GM19193 (cell line): ENCODE results near the gene PPIP5K2.

Experiments
- POLR2A ChIP-seq: IDR thresholded peaks from 4 replicates; pipeline ENCODE4 v1.6.1; 2011; ENCODE audit not compliant: insufficient read depth, insufficient read length; ENCODE audit errors: extremely low read depth

Gene PPIP5K2

DNA sequence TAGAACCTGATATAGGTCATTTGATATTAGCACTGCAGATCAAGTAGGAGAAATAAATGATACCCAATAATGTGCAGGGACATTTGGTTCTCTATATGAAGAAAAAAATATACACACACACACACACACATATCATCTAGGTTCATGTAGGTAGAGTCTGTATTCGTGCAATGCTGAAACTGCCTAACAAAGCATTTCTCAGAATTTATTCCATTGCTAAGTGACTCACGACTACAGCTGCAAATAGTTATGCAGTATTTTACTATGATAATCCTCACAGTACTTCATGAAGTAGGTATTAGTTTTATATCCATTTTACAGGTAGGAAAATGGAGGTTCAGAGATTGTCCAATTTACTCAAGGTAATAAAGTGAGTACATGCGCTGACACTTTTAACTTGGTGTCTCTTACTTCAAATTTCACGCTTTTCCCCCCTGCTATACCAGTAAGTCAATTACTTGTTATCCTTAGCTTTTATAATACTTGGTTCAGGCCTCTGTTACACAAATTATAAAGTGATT lies 2.6 kb upstream of the PPIP5K2 start:
- TF ChIP-seq POLR2A = no peak

DNA sequence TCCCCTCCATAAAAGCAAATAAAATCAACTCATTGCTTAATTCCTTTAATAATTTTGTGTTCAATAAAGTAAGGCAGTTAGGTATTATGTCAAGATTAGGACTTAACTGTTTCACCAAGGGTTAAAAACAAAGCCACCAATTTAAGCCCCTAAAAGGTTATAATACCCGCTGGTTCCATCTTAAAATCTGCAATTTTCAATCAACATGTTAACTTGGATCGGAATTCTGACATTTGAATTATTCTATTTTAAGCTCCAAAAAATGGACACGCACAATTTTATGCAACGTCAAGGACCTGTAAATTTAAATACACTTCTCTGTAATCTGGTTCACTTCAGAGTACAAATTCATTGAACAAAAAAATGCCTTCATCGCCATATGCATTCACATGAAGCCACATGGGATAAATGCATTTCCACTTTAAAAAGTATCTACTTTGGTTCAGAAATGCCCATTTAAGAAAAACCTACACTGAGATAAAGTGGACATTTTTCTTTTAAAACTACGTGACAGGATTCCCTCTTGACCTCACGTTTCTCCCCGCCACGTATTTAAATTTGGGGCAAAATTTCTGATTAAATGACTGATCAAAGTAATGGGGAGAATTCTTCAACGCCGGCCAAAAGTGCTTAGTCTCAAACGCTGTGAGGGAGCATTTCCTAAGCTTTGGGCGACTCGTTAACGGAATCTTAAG lies 884 bp upstream of the PPIP5K2 start:
- no peak for TF ChIP-seq POLR2A

DNA sequence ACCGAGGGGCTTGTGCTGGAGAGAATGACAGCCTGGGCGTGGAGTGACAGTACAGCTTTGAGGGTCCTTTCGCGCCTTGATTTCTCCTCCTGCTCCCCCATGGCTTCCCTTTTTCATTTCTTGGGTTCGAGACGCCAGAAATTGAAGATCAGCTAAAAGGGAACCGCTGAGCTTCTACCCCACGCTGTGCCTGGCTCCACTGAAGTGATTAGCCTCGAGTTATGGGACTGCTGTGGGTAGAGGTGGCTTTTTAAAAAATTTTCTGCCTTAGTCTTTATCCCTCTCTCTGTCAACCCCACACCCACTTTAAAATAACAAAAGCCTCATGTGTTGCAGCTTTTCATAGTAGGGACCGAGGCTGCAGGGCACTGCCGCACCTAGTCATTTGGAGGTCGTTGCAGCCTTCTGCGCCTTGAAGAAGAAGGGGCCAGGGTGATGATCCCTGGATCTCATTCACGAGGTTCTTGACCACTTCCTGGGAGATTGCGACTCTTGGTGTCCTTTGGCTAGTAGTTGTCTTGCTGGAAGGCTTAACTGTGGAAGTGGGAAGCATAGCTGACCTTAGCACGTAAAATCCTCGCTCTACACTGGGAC lies 603 bp downstream of the PPIP5K2 start:
- TF ChIP-seq POLR2A = no peak

DNA sequence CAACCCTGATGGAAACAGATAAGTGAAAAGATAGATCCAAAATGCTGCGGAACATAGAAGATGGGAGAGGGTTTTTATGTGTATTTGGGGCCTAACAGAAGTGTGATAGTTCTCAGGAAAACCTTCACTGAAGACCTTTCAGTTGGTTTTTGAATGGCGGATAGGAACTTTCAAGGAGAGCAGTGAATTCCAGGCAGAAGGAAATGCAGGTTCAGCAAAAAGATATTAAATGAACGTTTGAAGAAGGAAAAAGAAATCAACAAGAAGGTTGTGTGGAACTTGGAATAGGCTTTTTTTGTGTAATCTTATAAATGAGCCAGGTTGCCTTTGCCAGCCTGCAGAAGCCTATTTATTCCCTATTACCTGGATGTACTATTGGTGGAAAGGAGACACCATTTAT lies 2.1 kb downstream of the PPIP5K2 start:
- no peak for TF ChIP-seq POLR2A

GRCh38 chr5:103126557-103126956 lies 6.5 kb downstream of the PPIP5K2 start:
- TF ChIP-seq POLR2A = no peak

DNA sequence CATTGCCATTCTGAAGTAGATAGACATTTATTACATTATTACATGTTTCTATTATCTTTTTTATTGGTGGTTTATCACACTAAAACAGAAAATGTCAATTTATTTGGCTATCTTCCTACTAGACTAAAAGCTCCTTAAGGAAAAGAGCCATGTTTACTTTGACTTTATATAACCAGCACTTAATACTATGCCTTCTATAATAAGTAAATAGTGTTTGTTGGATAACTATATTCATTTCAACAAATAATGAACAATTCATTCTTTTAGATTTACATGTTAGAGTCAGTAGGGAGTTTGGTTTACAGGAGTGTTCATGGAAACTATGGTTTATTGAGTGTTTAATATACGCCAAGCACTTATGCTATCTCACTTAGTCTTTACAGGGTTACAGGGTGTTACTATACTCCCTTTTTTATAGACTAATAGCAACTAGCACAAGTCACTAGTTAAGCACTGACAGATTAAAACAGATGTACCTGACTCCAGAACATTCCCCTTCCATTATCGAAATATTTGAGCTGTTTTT lies 7.3 kb downstream of the PPIP5K2 start:
- TF ChIP-seq POLR2A = no peak

- TF ChIP-seq POLR2A = no peak
These were observed 8.1 kb downstream of the PPIP5K2 start for GRCh38 chr5:103128202-103128601.

- no peak for TF ChIP-seq POLR2A
These were observed 12.6 kb downstream of the PPIP5K2 start for GRCh38 chr5:103132684-103133083.

DNA sequence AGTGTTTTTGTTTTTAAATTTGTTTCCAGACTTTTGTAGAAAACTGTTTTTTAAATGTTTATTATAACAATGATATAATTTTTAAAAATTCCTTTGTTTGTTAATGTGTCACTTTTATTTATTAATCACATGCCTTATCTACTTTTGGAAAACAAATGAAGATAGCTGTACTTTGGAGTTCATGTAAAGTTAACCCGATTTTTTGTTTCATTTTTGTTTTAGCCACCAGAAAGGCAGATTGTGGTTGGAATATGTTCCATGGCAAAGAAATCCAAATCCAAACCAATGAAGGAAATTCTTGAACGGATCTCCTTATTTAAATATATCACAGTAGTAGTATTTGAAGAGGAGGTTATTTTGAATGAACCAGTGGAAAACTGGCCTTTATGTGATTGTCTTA lies 13.1 kb downstream of the PPIP5K2 start:
- no peak for TF ChIP-seq POLR2A

DNA sequence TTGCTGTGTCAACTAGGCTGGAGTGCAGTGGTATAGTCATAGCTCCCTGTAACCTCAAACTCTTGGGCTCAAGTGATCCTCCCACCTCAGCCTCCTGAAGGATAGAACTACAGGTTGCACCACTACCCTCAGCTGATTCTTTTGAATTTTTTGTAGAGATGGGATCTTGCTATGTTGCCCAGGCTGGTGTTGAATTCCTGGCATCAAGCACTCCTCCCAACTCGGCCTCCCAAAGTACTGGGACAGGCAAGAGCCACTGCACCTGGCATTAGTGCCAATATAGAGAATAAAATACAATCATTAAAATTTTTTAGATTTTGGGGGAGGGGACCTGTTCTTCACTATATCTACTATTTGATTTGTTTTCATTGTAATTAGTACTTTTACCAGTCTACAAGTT lies 15.4 kb downstream of the PPIP5K2 start:
- TF ChIP-seq POLR2A = no peak

DNA sequence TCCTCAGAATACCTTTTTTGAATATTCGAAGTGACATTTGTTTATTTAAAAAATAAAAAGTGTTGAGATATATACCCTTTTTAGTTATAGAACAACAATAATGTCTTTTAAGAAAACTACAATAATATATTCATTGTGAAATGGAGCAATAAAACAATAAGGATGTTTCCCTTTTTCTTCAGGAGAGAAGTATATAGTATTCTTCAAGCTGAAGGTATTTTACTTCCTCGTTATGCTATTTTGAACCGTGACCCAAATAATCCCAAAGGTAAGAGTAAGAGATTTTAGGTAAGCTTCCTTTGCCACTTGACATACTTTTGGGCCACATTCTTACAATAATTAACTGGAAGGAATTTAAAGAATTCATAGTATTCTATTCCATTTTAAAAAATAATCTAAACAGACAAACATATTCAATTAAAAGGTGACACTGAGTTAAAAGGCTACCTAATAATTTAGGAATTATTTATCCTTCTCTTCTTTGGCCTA lies 18.1 kb downstream of the PPIP5K2 start:
- no peak for TF ChIP-seq POLR2A

GRCh38 chr5:103139264-103139865 lies 19.3 kb downstream of the PPIP5K2 start:
- no peak for TF ChIP-seq POLR2A

GRCh38 chr5:103145196-103145595 lies 25.1 kb downstream of the PPIP5K2 start:
- TF ChIP-seq POLR2A = no peak

- TF ChIP-seq POLR2A = no peak
These were observed 28.1 kb downstream of the PPIP5K2 start for GRCh38 chr5:103148213-103148612.

GRCh38 chr5:103151156-103151555 lies 31.1 kb downstream of the PPIP5K2 start:
- TF ChIP-seq POLR2A = no peak
